Measurements from ENCODE around the gene SHOX. TPM values are rescaled to one million over a fixed set of nuclear protein-coding genes. Genes with fewer than 3 reads are reported as not detected.

Gene SHOX
- total RNA-seq, 2 donors from 2014 or later, result not detected

GRCh38 chrX:633985-634958 is 3.7 kb downstream of the SHOX start:
- Histone ChIP-seq H3K9me3 (no peaks in the 10 kb centered on the region), H3K4me3 (no peak overlapping the region), H3K27ac (no peak overlapping the region), H3K27me3 (peaks cover 7 to 25% of the 10 kb centered on the region in 2 donors), H3K36me3 (no peaks in the 10 kb centered on the region), H3K4me1 (peaks cover 0 to 14% of the 10 kb centered on the region in 2 donors)
- DNase-seq (ENCODE audit: low spot score), result no peak
- TF ChIP-seq CTCF (IDR thresholded peaks at IDR 0.05), result no peak

GRCh38 chrX:635428-636090 is 5.0 kb downstream of the SHOX start:
- no peak for DNase-seq (ENCODE audit: low spot score)
- Histone ChIP-seq H3K9me3 (no peaks in the 10 kb centered on the region), H3K27me3 (peaks cover 7 to 28% of the 10 kb centered on the region in 2 donors), H3K36me3 (no peaks in the 10 kb centered on the region), H3K4me1 (peaks cover 0 to 14% of the 10 kb centered on the region in 2 donors), H3K27ac (no peak overlapping the region), H3K4me3 (no peak overlapping the region)
- TF ChIP-seq CTCF (IDR thresholded peaks at IDR 0.05), result no peak

- no peak for TF ChIP-seq CTCF (IDR thresholded peaks at IDR 0.05)
- Histone ChIP-seq H3K36me3 (no peaks in the 10 kb centered on the region), H3K27ac (no peak overlapping the region), H3K4me3 (no peak overlapping the region), H3K27me3 (peaks cover 7 to 18% of the 10 kb centered on the region in 2 donors), H3K9me3 (no peaks in the 10 kb centered on the region), H3K4me1 (peaks cover 0 to 14% of the 10 kb centered on the region in 2 donors)
- no peak for DNase-seq (ENCODE audit: low spot score)
Measured at GRCh38 chrX:636981-637659, 6.5 kb downstream of the SHOX start.

- H3K27me3 ChIP-seq, result peaks cover 7 to 12% of the 10 kb centered on the region in 2 donors
- no peaks in the 10 kb centered on the region for H3K9me3 ChIP-seq
- H3K36me3 ChIP-seq, result no peaks in the 10 kb centered on the region
- DNase-seq (ENCODE audit: low spot score), result no peak
- no peak overlapping the region for H3K27ac ChIP-seq
- H3K4me1 ChIP-seq, result peaks cover 0 to 14% of the 10 kb centered on the region in 2 donors
- H3K4me3 ChIP-seq, result peak overlapping the region in 1 of 2 donors; percentile 4
- no peak for TF ChIP-seq CTCF (IDR thresholded peaks at IDR 0.05)
Measured at GRCh38 chrX:637660-638481, 7.3 kb downstream of the SHOX start.

Measured in right atrium auricular region (tissue), 2 donors.